HG02943 (cell line): ENCODE data around the gene SAMD13.

Experiments used
- ATAC-seq: cut with Tn5 transposase; IDR thresholded peaks from one replicate; pipeline ENCODE4 v1.9.1; 2021; ENCODE audit warnings: mild to moderate bottlenecking, low read depth, moderate library complexity; ENCODE audit not compliant: unreplicated experiment

SAMD13 gene

GRCh38 chr1:84330125-84330984 is 28.8 kb downstream of the SAMD13 start:
- no peak for ATAC-seq

GRCh38 chr1:84339503-84339902 is 38.0 kb downstream of the SAMD13 start:
- no peak for ATAC-seq

- ATAC-seq, result no peak
Measured at GRCh38 chr1:84344286-84344685, 42.8 kb downstream of the SAMD13 start.

- ATAC-seq, result no peak
Measured at GRCh38 chr1:84345220-84345619, 43.7 kb downstream of the SAMD13 start.

- ATAC-seq, result no peak
Measured at GRCh38 chr1:84347271-84347931, 45.9 kb downstream of the SAMD13 start.

- ATAC-seq, result no peak
Measured at GRCh38 chr1:84347932-84348555, 46.5 kb downstream of the SAMD13 start.

- ATAC-seq, result no peak
Measured at GRCh38 chr1:84348759-84349158, 47.3 kb downstream of the SAMD13 start.

GRCh38 chr1:84350104-84350503 is 48.6 kb downstream of the SAMD13 start:
- ATAC-seq, result no peak

GRCh38 chr1:84350550-84350949 is 49.0 kb downstream of the SAMD13 start:
- ATAC-seq, result no peak

- no peak for ATAC-seq
Measured at GRCh38 chr1:84352298-84353106, 51.0 kb downstream of the SAMD13 start.

GRCh38 chr1:84353695-84354094 is 52.2 kb downstream of the SAMD13 start:
- ATAC-seq, result no peak

GRCh38 chr1:84355556-84355955 is 54.0 kb downstream of the SAMD13 start:
- ATAC-seq, result no peak

- no peak for ATAC-seq
Measured at GRCh38 chr1:84356881-84357280, 55.4 kb downstream of the SAMD13 start.

GRCh38 chr1:84358695-84359094 is 57.2 kb downstream of the SAMD13 start:
- no peak for ATAC-seq

GRCh38 chr1:84360316-84360715 is 58.8 kb downstream of the SAMD13 start:
- no peak for ATAC-seq

- no peak for ATAC-seq
Measured at GRCh38 chr1:84361796-84362195, 60.3 kb downstream of the SAMD13 start.

GRCh38 chr1:84363019-84363418 is 61.5 kb downstream of the SAMD13 start:
- no peak for ATAC-seq

- no peak for ATAC-seq
Measured at GRCh38 chr1:84363622-84364021, 62.1 kb downstream of the SAMD13 start.

GRCh38 chr1:84365225-84366221 is 64.0 kb downstream of the SAMD13 start:
- ATAC-seq, result no peak
